HEK293T (cell line): ENCODE data around the gene AVPR2.

Source experiments
- CTCF ChIA-PET: fragments of 350-600 bp; formaldehyde crosslinking; extraction: SDS; loops from one replicate; lab custom pipeline; 2021; ENCODE audit warnings: antibody characterized with exemption, inconsistent platforms; lab: Yijun Ruan, JAX
- POLR2A ChIA-PET: fragments of 350-600 bp; formaldehyde crosslinking; extraction: SDS; loops from one replicate; lab custom pipeline; 2020; ENCODE audit warnings: antibody characterized with exemption, inconsistent platforms; lab: Yijun Ruan, JAX
- DNase-seq: peaks from one replicate; pipeline ENCODE4 v3.0.0; 2012; ENCODE audit warnings: mixed read lengths; ENCODE audit errors: extremely low spot score
- ARNT ChIP-seq: fragments of 450-650 bp; IDR thresholded peaks from 2 replicates; pipeline ENCODE4 v1.6.1; 2017; ENCODE audit warnings: mild to moderate bottlenecking
- BHLHE40 ChIP-seq: fragments of 450-650 bp; IDR thresholded peaks from 2 replicates; pipeline ENCODE4 v1.6.1; 2016; ENCODE audit warnings: mild to moderate bottlenecking, moderate library complexity, borderline replicate concordance
- CTBP1 ChIP-seq: fragments of 450-650 bp; IDR thresholded peaks from 2 replicates; pipeline ENCODE4 v1.6.1; 2016; ENCODE audit warnings: borderline replicate concordance
- ELF4 ChIP-seq: fragments of 450-650 bp; IDR thresholded peaks from 2 replicates; pipeline ENCODE4 v1.6.1; 2017; ENCODE audit warnings: antibody characterized with exemption
- FOXA1 ChIP-seq: fragments of 450-650 bp; IDR thresholded peaks from 2 replicates; pipeline ENCODE4 v1.6.1; 2016; ENCODE audit warnings: mild to moderate bottlenecking
- FOXK2 ChIP-seq: fragments of 450-650 bp; IDR thresholded peaks from 2 replicates; pipeline ENCODE4 v1.6.1; 2016; ENCODE audit warnings: mild to moderate bottlenecking
- FOXM1 ChIP-seq: fragments of 450-650 bp; IDR thresholded peaks from 2 replicates; pipeline ENCODE4 v1.6.1; 2017; ENCODE audit warnings: mild to moderate bottlenecking, borderline replicate concordance
- HDGF ChIP-seq: fragments of 450-650 bp; IDR thresholded peaks from 2 replicates; pipeline ENCODE4 v1.6.1; 2017; ENCODE audit warnings: antibody characterized with exemption, borderline replicate concordance
- L3MBTL2 ChIP-seq: fragments of 450-650 bp; conservative IDR thresholded peaks from 2 replicates; pipeline ENCODE4 v1.6.1; 2016; ENCODE audit warnings: mild to moderate bottlenecking
- LEF1 ChIP-seq: fragments of 450-650 bp; IDR thresholded peaks from 2 replicates; pipeline ENCODE4 v1.6.1; 2017; ENCODE audit warnings: mild to moderate bottlenecking, borderline replicate concordance
- NFRKB ChIP-seq: fragments of 450-650 bp; IDR thresholded peaks from 2 replicates; pipeline ENCODE4 v1.6.1; 2016; ENCODE audit warnings: mild to moderate bottlenecking, moderate library complexity
- SP1 ChIP-seq: fragments of 450-650 bp; IDR thresholded peaks from 2 replicates; pipeline ENCODE4 v1.6.1; 2017
- SUZ12 ChIP-seq: fragments of 450-650 bp; IDR thresholded peaks from 2 replicates; pipeline ENCODE4 v1.6.1; 2016; ENCODE audit warnings: mild to moderate bottlenecking
- TARDBP ChIP-seq: fragments of 450-650 bp; IDR thresholded peaks from 2 replicates; pipeline ENCODE4 v1.6.1; 2016
- ZNF384 ChIP-seq: fragments of 450-650 bp; IDR thresholded peaks from 2 replicates; pipeline ENCODE4 v1.6.1; 2016
- TF ChIP-seq, protein P1 (sequence below): fragments of 450-650 bp; IDR thresholded peaks from 2 replicates; pipeline ENCODE4 v1.6.1; 2016

Gene AVPR2

DNA sequence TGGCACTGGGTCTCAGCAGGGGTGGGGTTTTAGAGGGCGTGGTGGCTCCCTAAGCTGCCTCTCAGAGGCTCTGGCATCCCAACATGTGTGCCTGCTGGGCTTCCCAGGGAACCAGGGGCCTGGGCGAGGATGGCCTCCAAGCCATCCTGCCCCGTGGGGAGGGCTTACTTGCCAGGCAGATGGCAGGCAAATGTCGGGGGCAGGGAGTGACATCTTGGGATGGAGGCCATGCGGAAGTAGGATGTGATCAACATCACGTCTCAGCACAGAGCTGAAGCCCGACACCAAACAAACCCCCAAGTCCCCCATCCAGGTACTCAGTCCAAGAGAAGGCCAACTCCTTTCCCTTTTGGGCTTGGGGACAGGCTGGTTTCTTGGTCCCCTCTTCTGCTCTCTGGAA, 23.2 kb upstream of the AVPR2 start:
- TF ChIP-seq SP1 = no peak
- TF ChIP-seq CTBP1 = no peak
- no peak for TF ChIP-seq BHLHE40
- no peak for TF ChIP-seq FOXA1
- TF ChIP-seq ARNT = no peak
- no peak for TF ChIP-seq FOXM1
- TF ChIP-seq TARDBP = no peak
- no peak for TF ChIP-seq L3MBTL2
- POLR2A ChIA-PET = no interaction called here
- DNase-seq = no peak
- CTCF ChIA-PET = no interaction called here

DNA sequence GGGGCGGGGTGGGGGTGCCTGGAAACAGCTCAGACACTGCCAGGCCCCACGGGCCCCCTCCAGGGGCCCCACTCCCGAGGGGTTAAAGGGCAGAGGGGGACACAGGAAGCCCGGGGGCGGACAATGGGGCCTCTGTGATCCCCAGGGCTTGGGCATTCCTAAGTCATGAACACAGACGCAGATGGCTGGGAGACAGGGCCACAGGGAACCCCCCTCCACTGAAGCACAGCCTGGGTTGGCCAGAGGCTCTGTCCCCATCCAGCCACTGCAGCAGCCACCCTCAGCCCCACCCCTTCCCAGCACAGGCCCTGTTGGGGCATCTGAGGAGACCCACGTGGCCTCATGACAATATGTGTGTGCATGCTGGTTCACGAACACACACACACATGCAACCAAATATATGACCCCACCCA, 22.4 kb upstream of the AVPR2 start:
- POLR2A ChIA-PET = no interaction called here
- TF ChIP-seq CTBP1 (no peak), ZNF384 (no peak), LEF1 (no peak), SP1 (no peak), HDGF (no peak)
- CTCF ChIA-PET = no interaction called here
- DNase-seq = no peak

DNA sequence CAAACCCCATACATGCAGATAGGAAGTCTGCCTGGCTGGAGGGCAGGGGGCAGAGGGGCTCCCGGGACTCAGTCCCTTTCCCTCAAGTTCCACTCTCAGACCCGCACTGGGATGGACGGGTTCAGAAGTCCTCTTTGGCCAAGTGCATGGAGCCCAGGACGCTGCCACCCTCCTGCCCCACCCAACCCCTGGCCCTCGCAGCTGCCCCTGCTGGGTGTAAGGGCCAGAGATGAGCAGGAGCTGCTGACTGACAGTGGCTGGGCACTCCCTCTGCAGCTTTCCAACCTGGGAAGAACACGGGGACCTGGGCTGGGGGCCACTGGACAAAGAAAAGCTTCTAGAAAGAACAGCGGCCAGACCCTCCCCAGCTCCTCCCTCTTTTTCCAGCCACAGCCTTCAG, 21.9 kb upstream of the AVPR2 start:
- DNase-seq = no peak
- ChIA-PET POLR2A (no interaction called here), CTCF (no interaction called here)
- no peak for TF ChIP-seq FOXM1
- no peak for TF ChIP-seq BHLHE40
- TF ChIP-seq SUZ12 = no peak

DNA sequence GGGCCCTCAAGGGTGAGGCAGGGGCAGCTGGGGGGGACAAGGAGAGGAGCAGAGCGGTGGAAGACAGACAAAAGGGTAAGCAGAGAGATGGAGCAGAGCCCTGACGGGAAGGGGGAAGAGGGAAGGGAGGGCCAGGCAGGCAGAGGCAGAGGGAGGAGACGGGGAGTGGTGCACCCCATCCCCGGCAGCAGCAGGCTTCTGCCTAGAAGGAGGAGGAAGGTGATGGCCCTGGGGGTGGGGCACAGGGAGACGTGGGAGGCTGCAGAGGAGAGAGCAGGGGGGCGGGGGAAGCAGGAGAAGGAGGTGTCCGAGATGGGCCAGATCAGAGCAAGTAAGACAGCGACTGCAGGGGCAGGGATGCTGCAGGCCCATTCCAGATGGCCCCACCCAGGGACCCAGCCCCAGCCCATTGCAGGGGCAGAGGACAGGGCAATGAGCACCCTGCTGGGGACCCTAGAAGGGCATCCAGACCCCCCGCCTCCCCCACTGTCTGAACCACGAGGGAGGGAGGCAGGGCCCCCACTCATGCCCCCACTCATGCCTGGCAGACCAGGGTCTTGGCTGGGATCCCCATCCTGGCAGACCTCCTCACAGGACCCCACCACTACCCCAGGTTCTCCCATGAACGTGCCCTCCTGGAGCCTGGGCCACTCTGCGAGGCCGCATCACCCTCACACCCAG, 21.2 kb upstream of the AVPR2 start:
- no peak for TF ChIP-seq SP1
- TF ChIP-seq ELF4 = no peak
- no peak for TF ChIP-seq HDGF
- no peak for TF ChIP-seq CTBP1
- TF ChIP-seq NFRKB = no peak
- TF ChIP-seq SUZ12 = no peak
- no peak for TF ChIP-seq LEF1
- no peak for TF ChIP-seq FOXA1
- TF ChIP-seq L3MBTL2 = no peak
- no peak for TF ChIP-seq FOXK2
- TF ChIP-seq ZNF384 = no peak
- no peak for TF ChIP-seq BHLHE40
- no peak for TF ChIP-seq TARDBP
- TF ChIP-seq, protein P1, sequence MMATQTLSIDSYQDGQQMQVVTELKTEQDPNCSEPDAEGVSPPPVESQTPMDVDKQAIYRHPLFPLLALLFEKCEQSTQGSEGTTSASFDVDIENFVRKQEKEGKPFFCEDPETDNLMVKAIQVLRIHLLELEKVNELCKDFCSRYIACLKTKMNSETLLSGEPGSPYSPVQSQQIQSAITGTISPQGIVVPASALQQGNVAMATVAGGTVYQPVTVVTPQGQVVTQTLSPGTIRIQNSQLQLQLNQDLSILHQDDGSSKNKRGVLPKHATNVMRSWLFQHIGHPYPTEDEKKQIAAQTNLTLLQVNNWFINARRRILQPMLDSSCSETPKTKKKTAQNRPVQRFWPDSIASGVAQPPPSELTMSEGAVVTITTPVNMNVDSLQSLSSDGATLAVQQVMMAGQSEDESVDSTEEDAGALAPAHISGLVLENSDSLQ = no peak
- TF ChIP-seq FOXM1 = no peak
- TF ChIP-seq ARNT = no peak
- ChIA-PET POLR2A (no interaction called here), CTCF (no interaction called here)
- no peak for DNase-seq

DNA sequence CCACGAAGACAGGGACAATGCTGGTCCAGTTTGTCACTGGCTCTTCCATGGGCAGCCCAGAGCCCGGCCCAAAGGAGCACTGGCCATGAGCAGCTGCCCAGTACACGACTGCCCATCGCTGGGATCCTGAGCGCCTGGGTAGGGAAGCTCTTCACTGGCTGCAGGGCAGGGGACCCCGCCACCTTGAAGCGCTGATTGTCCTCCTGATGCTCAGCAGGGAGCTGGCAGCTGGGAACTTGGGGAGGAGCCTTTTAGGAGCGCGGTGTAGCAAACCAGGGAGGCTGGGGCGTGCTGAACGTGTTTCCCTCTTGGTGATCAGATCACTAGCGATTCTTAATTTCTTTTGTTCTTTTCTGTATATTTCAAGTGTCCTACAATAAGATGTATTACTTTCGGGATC, 20.3 kb upstream of the AVPR2 start:
- DNase-seq = no peak

DNA sequence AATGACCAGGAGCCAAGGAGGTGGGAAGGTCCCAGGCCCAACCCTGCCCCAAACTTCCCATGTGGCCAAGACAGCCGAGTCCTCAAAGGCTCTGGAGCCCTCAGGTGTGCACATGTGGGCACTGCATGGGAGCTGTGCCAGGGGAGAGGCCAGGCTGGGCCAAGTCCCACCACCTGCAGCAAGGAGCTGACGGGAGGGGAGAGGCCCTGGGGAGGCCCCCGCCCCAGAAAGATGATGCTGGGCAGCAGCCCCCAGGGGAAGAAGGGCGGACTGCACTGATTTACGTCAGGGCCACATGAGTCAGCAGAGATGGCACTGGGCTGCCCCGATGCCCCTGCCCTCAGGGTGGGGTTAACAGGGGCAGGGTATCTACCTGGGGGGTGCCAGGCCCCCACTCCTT, 19.9 kb upstream of the AVPR2 start:
- TF ChIP-seq ARNT = no peak
- TF ChIP-seq ELF4 = no peak
- TF ChIP-seq FOXK2 = no peak
- ChIA-PET CTCF (interaction anchor here (1.9 kb wide), 1 partner anchor 62 kb away, joined by 4 read pairs; no protein-coding TSS in a partner anchor), POLR2A (no interaction called here)
- DNase-seq = no peak

More for the DNA sequence above, 20.3 kb upstream of the AVPR2 start:
- ChIA-PET CTCF (interaction anchor here (1.9 kb wide), 1 partner anchor 63 kb away, joined by 4 read pairs; no protein-coding TSS in a partner anchor), POLR2A (no interaction called here)
- TF ChIP-seq FOXA1 (no peak), TARDBP (no peak)

DNA sequence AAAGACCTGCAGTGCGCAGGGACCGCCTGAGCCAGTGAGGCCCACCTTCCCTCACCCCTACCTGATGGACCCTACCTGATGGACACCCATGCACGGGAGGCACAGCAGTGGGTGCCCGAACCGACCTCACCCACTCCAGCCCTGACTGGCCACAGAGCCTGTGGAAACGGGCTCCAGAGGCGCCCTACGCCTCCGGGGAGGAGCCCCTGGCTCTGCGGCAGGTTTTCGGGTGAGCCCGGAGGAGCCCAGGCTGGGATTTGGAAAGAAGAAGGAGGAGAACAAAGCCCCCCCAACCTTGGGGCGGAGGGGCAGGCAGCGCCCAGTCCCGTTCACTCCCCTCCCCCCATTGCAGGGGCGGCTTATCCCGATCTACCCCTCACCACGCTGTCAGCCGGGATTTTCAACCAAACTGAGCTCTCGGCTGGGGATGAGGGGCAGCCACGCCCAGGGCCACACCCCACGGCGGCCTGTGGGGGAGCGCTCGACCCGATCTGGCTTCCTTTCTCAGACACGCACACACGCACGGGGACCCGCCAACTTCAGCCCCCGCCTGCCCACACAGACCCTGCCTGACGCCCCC, 19.2 kb upstream of the AVPR2 start:
- CTCF ChIA-PET = interaction anchor here (1.9 kb wide), 1 partner anchor 62 kb away, joined by 4 read pairs; no protein-coding TSS in a partner anchor
- TF ChIP-seq LEF1 = no peak
- TF ChIP-seq L3MBTL2 = no peak
- TF ChIP-seq BHLHE40 = no peak
- no peak for TF ChIP-seq FOXK2
- TF ChIP-seq FOXM1 = no peak
- TF ChIP-seq ELF4 = no peak
- TF ChIP-seq FOXA1 = no peak
- TF ChIP-seq ARNT = no peak
- TF ChIP-seq HDGF = no peak
- no peak for TF ChIP-seq CTBP1
- no peak for DNase-seq
- POLR2A ChIA-PET = interaction anchor here (1.3 to 1.4 kb wide), 2 partner anchors 42 to 57 kb away, joined by 3 read pairs; no protein-coding TSS in a partner anchor
